OCI-LY7 (cell line): ENCODE data around the gene ZNF500. TPM values are rescaled to one million over a fixed set of nuclear protein-coding genes. Genes with fewer than 3 reads are reported as not detected.

ENCODE experiments used
- BruUV-seq: library from RNA; stranded (reverse); fragments of 400-500 nt; replicated peaks from 2 replicates; lab custom pipeline; 2021; lab: Mats Ljungman, UMichigan
- CTCF ChIA-PET: fragments of 300-600 bp; sonication (Branson Sonifier 250); formaldehyde crosslinking; loops from one replicate; lab custom pipeline; 2022; ENCODE audit warnings: antibody characterized with exemption; ENCODE audit not compliant: unreplicated experiment; lab: Charles Lee
- POLR2A ChIA-PET: fragments of 300-600 bp; sonication (Branson Sonifier 250); formaldehyde crosslinking; loops from one replicate; lab custom pipeline; 2022; ENCODE audit warnings: antibody characterized with exemption; lab: Charles Lee
- DNase-seq: peaks from one replicate; pipeline ENCODE4 v3.0.0-alpha.2; 2015; ENCODE audit warnings: low spot score
- H2AFZ ChIP-seq: fragments of 200-600 bp; sonication (generic), shearing (Covaris generic); 2 replicates; pipeline ENCODE4 v1.6.1; 2014; ENCODE audit warnings: mild to moderate bottlenecking, antibody characterized with exemption, low read length, moderate library complexity
- H3K27ac ChIP-seq: fragments of 200-600 bp; sonication (generic); 2 replicates; pipeline ENCODE4 v1.5.1; 2014; ENCODE audit warnings: mixed run types, low read depth, mild to moderate bottlenecking, moderate library complexity, low read length, inconsistent platforms; ENCODE audit not compliant: poor library complexity, severe bottlenecking
- H3K36me3 ChIP-seq: fragments of 200-600 bp; sonication (generic); 2 replicates; pipeline ENCODE4 v1.6.1; 2014; ENCODE audit warnings: mild to moderate bottlenecking, antibody characterized with exemption, low read length, moderate library complexity, mixed read lengths; ENCODE audit not compliant: insufficient read depth
- H3K4me1 ChIP-seq: fragments of 200-600 bp; sonication (generic); 2 replicates; pipeline ENCODE4 v1.5.1; 2014; ENCODE audit warnings: mild to moderate bottlenecking, low read length; ENCODE audit not compliant: insufficient read depth, poor library complexity, severe bottlenecking
- H3K4me2 ChIP-seq: fragments of 200-600 bp; sonication (generic); 2 replicates; pipeline ENCODE4 v1.6.1; 2014; ENCODE audit warnings: mild to moderate bottlenecking, low read length
- H3K4me3 ChIP-seq: fragments of 200-600 bp; sonication (generic); 2 replicates; pipeline ENCODE4 v1.5.1; 2014; ENCODE audit warnings: mild to moderate bottlenecking, low read depth, low read length; ENCODE audit not compliant: poor library complexity, severe bottlenecking
- H3K79me2 ChIP-seq: fragments of 200-600 bp; sonication (generic); 2 replicates; pipeline ENCODE4 v1.6.1; 2016; ENCODE audit warnings: low read depth, mild to moderate bottlenecking, low read length, moderate library complexity, mixed read lengths; ENCODE audit not compliant: insufficient read depth
- H3K9me2 ChIP-seq: fragments of 200-600 bp; sonication (generic); 2 replicates; pipeline ENCODE4 v1.6.1; 2016; ENCODE audit warnings: mild to moderate bottlenecking, low read length, mixed read lengths; ENCODE audit not compliant: insufficient read depth
- H3K9me3 ChIP-seq: fragments of 200-600 bp; sonication (generic); 2 replicates; pipeline ENCODE4 v1.6.1; 2014; ENCODE audit warnings: mild to moderate bottlenecking, mixed run types, low read length, mixed read lengths
- H4K20me1 ChIP-seq: fragments of 200-600 bp; sonication (generic); 2 replicates; pipeline ENCODE4 v1.6.1; 2014; ENCODE audit warnings: mild to moderate bottlenecking, antibody characterized with exemption, low read length, moderate library complexity, mixed read lengths; ENCODE audit not compliant: insufficient read depth
- CTCF ChIP-seq: fragments of 200-600 bp; sonication (generic); conservative IDR thresholded peaks from 2 replicates; pipeline ENCODE4 v1.5.1; 2014; ENCODE audit warnings: mild to moderate bottlenecking, antibody characterized with exemption, low read length, moderate library complexity, mixed read lengths
- EZH2phosphoT487 ChIP-seq: fragments of 200-600 bp; sonication (generic); IDR thresholded peaks from 2 replicates; pipeline ENCODE4 v1.6.1; 2018; ENCODE audit warnings: low read depth, borderline replicate concordance, mild to moderate bottlenecking, mixed run types, antibody characterized with exemption, low read length, moderate library complexity, mixed read lengths
- intact Hi-C: fragments of 100-400 bp; cut with micrococcal nuclease; formaldehyde crosslinking; loops from one replicate; pipeline ENCODE4 v1.10.0; 2022; ENCODE audit not compliant: unreplicated experiment
- total RNA-seq, 2 experiments: library from RNA; depleted of rRNA in 1 of 2; stranded (reverse); fragments of >200 nt in 1 of 2; shearing (Covaris generic) in 1 of 2; gene quantifications; 2 replicates each; pipeline ENCODE4 v1.2.3, GENCODE V29; 2014 to 2022

Gene ZNF500
- total RNA-seq, 2 experiments from 2014 or later: 16.1 to 23.9 TPM

- no peak overlapping the region for H3K4me2 ChIP-seq
- H3K36me3 ChIP-seq: peaks cover 63% of the 10 kb centered on the region; the same call in 1 of the 2 replicates
- no peaks in the 10 kb centered on the region for H3K4me1 ChIP-seq
- no peak for TF ChIP-seq EZH2phosphoT487
- no peak for TF ChIP-seq CTCF
- no TSS peak for BruUV-seq
- no peak overlapping the region for H3K4me3 ChIP-seq
- no peaks in the 10 kb centered on the region for H3K9me3 ChIP-seq
- no peak overlapping the region for H3K27ac ChIP-seq
- no peaks in the 10 kb centered on the region for H4K20me1 ChIP-seq
- intact Hi-C loops: no loop called here
- H3K79me2 ChIP-seq: no peaks in the 10 kb centered on the region
- POLR2A ChIA-PET: no interaction called here
- H2AFZ ChIP-seq: no peak overlapping the region
- H3K9me2 ChIP-seq: no peaks in the 10 kb centered on the region
- no peak for DNase-seq
- CTCF ChIA-PET: no interaction called here
Measured at GRCh38 chr16:4700380-4700996, 66.5 kb downstream of the ZNF500 start.

DNA sequence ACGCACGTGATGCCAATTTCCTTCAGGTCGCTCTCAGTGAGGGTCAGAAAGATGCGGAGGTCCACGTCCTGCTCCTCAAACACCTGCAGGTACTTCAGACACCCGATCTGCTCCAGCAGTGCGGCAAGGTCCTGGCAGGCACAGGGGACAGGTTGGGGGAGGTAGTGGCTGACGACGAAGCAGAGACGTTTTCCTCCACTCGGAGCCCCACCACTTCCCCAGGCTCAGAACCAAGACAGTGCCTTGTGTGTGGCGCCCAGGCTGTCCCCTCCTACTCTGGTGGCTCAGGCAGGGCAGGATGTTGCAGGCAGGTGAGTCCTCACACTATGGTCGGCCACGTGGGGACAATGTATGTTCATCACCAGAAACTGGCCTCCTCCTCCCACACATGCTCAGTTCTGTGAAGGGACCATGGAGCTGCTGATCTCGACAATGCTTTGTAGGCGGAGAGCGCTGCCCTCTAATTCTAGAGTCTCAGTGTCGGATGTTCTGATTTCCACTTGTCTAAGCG is 67.9 kb downstream of the ZNF500 start:
- Histone ChIP-seq H3K36me3 (peaks cover 61% of the 10 kb centered on the region; the same call in 1 of the 2 replicates), H4K20me1 (0 out of 2 replicates have a peak, but pooled peaks cover 4% of the 10 kb centered on the region), H3K4me1 (peaks cover 5% of the 10 kb centered on the region), H3K4me3 (no peak overlapping the region), H3K9me2 (no peaks in the 10 kb centered on the region), H3K27ac (no peak overlapping the region), H2AFZ (no peak overlapping the region), H3K4me2 (no peak overlapping the region), H3K9me3 (no peaks in the 10 kb centered on the region), H3K79me2 (no peaks in the 10 kb centered on the region)
- no TSS peak for BruUV-seq
- POLR2A ChIA-PET: interaction anchor here (0.6 kb wide), 1 partner anchor 156 kb away, joined by 4 read pairs; no protein-coding TSS in a partner anchor
- TF ChIP-seq CTCF (no peak), EZH2phosphoT487 (no peak)
- DNase-seq: no peak
- CTCF ChIA-PET: no interaction called here
- intact Hi-C loops: no loop called here
